K562 (cell line): ENCODE data around the gene SEL1L. TPM values are rescaled to one million over a fixed set of nuclear protein-coding genes. Genes with fewer than 3 reads are reported as not detected.

ENCODE experiments used
- CCNT2 ChIP-seq: IDR thresholded peaks from 2 replicates; pipeline ENCODE4 v1.6.1; 2011; ENCODE audit warnings: borderline replicate concordance, low read depth, mild to moderate bottlenecking, moderate library complexity, mixed read lengths, low read length; ENCODE audit not compliant: insufficient read length; ENCODE audit errors: extremely low read depth
- CEBPB ChIP-seq: fragments of 450-650 bp; IDR thresholded peaks from 2 replicates; pipeline ENCODE4 v1.6.1; 2016; ENCODE audit warnings: missing genetic modification characterization, missing compliant biosample characterization
- CREB5 ChIP-seq: fragments of 250-450 bp; sonication (Bioruptor Pico); IDR thresholded peaks from 2 replicates; pipeline ENCODE4 v1.5.0; 2020; ENCODE audit warnings: mild to moderate bottlenecking
- CXXC5 ChIP-seq: fragments of 250-450 bp; sonication (Bioruptor Pico); IDR thresholded peaks from 2 replicates; pipeline ENCODE4 v1.8.0; 2022; ENCODE audit warnings: inconsistent platforms, mild to moderate bottlenecking, moderate library complexity
- FOXP1 ChIP-seq: sonication (generic); formaldehyde crosslinking; IDR thresholded peaks from 2 replicates; pipeline ENCODE4 v1.8.0; 2022; ENCODE audit warnings: mild to moderate bottlenecking, missing genetic modification reagents
- HMG20B ChIP-seq: fragments of 250-450 bp; sonication (Bioruptor Pico); IDR thresholded peaks from 2 replicates; pipeline ENCODE4 v1.5.0; 2021; ENCODE audit warnings: mild to moderate bottlenecking
- IRF2 ChIP-seq: sonication (generic); formaldehyde crosslinking; IDR thresholded peaks from 2 replicates; pipeline ENCODE4 v1.8.1; 2022; ENCODE audit warnings: mild to moderate bottlenecking, missing genetic modification reagents
- KLF16 ChIP-seq: IDR thresholded peaks from 2 replicates; pipeline ENCODE4 v1.6.1; 2016; ENCODE audit warnings: antibody characterized with exemption
- MAFK ChIP-seq: IDR thresholded peaks from 2 replicates; pipeline ENCODE4 v1.6.1; 2011; ENCODE audit warnings: low read length, improper control_type of control experiment
- NR2C1 ChIP-seq, 2 experiments: fragments of 450-650 bp; IDR thresholded peaks; 2 replicates each; pipeline ENCODE4 v1.6.1; 2017; ENCODE audit warnings: mild to moderate bottlenecking in 2 of 2, antibody characterized with exemption in 1 of 2, inconsistent platforms in 1 of 2, missing compliant biosample characterization in 1 of 2, missing genetic modification characterization in 1 of 2
- POLR2AphosphoS5 ChIP-seq: IDR thresholded peaks from 2 replicates; pipeline ENCODE4 v1.6.1; 2011; ENCODE audit warnings: mild to moderate bottlenecking, low read depth, low read length, moderate library complexity; ENCODE audit not compliant: control insufficient read depth, insufficient read depth
- SETDB1 ChIP-seq: IDR thresholded peaks from one replicate; pipeline ENCODE4 v1.6.1; 2012; ENCODE audit warnings: low read length, control low read depth, inconsistent platforms
- SOX6 ChIP-seq: fragments of 450-650 bp; IDR thresholded peaks from 2 replicates; pipeline ENCODE4 v1.6.1; 2014; ENCODE audit warnings: mild to moderate bottlenecking
- TAF1 ChIP-seq: IDR thresholded peaks from 2 replicates; pipeline ENCODE4 v1.6.1; 2011; ENCODE audit warnings: mild to moderate bottlenecking, low read length, moderate library complexity; ENCODE audit not compliant: insufficient read depth, control insufficient read depth, severe bottlenecking; ENCODE audit errors: extremely low read depth
- TBP ChIP-seq: optimal IDR thresholded peaks from 2 replicates; pipeline ENCODE3; 2011; ENCODE audit warnings: low read depth, low read length, improper control_type of control experiment
- TEAD2 ChIP-seq: fragments of 450-650 bp; IDR thresholded peaks from 2 replicates; pipeline ENCODE4 v1.6.1; 2016; ENCODE audit warnings: missing genetic modification characterization, control low read depth, missing compliant biosample characterization
- THRAP3 ChIP-seq: fragments of 450-650 bp; IDR thresholded peaks from 2 replicates; pipeline ENCODE4 v1.6.1; 2016; ENCODE audit warnings: mild to moderate bottlenecking, inconsistent platforms, borderline replicate concordance
- ZC3H11A ChIP-seq: IDR thresholded peaks from 2 replicates; pipeline ENCODE4 v1.6.1; 2012; ENCODE audit warnings: low read depth, low read length, improper control_type of control experiment
- ZC3H4 ChIP-seq: sonication (generic); formaldehyde crosslinking; IDR thresholded peaks from 2 replicates; pipeline ENCODE4 v1.9.0; 2021; ENCODE audit warnings: missing genetic modification reagents, borderline replicate concordance
- ZKSCAN8 ChIP-seq: fragments of 200-800 bp; sonication (Bioruptor generic); IDR thresholded peaks from 2 replicates; pipeline ENCODE4 v1.6.1; 2016; ENCODE audit warnings: missing genetic modification characterization, missing compliant biosample characterization
- ZNF143 ChIP-seq: sonication (generic); formaldehyde crosslinking; IDR thresholded peaks from 2 replicates; pipeline ENCODE4 v1.9.0; 2022; ENCODE audit warnings: mild to moderate bottlenecking, missing genetic modification reagents
- polyA plus RNA-seq, 8 experiments: library from polyadenylated mRNA; depleted of rRNA in 4 of 8; stranded (reverse) in 5 of 8; unstranded in 3 of 8; fragments of >200 nt; fragmentation: Nextera tagmentation in 2 of 8; fragmentation: Illumina TruSeq in 1 of 8; extraction: Ambion mirVana in 2 of 8; extraction: Trizol in 1 of 8; gene quantifications; 2 replicates each; pipeline versions ENCODE4 v1.2.1 to v1.2.3, GENCODE V29; 2011 to 2014; ENCODE audit warnings: inconsistent platforms in 1 of 8, missing spikeins in 1 of 8
- total RNA-seq, 7 experiments: library from RNA; depleted of rRNA in 6 of 7; stranded (reverse); fragments of >200 nt in 6 of 7; fragmentation: Illumina TruSeq in 2 of 7; extraction: Trizol in 2 of 7; gene quantifications; 2 replicates each; pipeline versions ENCODE4 v1.2.1 to v1.2.3, GENCODE V29; 2011 to 2021; ENCODE audit warnings: low replicate concordance in 1 of 7
- TF ChIP-seq, protein P1 (sequence below): fragments of 250-450 bp; sonication (Bioruptor Pico); IDR thresholded peaks from 2 replicates; pipeline ENCODE4 v1.8.0; 2022; ENCODE audit warnings: inconsistent platforms
- TF ChIP-seq, protein P2 (sequence below): sonication (generic); formaldehyde crosslinking; IDR thresholded peaks from 2 replicates; pipeline ENCODE4 v1.9.0; 2022; ENCODE audit warnings: mild to moderate bottlenecking, missing genetic modification reagents

Gene SEL1L
- total and polyA plus RNA-seq, 9 of the 15 experiments (the other 6 are each of a cell fraction or from before 2014, with no cell fraction given) = 7.7 to 21.1 (median 13.6) TPM

DNA sequence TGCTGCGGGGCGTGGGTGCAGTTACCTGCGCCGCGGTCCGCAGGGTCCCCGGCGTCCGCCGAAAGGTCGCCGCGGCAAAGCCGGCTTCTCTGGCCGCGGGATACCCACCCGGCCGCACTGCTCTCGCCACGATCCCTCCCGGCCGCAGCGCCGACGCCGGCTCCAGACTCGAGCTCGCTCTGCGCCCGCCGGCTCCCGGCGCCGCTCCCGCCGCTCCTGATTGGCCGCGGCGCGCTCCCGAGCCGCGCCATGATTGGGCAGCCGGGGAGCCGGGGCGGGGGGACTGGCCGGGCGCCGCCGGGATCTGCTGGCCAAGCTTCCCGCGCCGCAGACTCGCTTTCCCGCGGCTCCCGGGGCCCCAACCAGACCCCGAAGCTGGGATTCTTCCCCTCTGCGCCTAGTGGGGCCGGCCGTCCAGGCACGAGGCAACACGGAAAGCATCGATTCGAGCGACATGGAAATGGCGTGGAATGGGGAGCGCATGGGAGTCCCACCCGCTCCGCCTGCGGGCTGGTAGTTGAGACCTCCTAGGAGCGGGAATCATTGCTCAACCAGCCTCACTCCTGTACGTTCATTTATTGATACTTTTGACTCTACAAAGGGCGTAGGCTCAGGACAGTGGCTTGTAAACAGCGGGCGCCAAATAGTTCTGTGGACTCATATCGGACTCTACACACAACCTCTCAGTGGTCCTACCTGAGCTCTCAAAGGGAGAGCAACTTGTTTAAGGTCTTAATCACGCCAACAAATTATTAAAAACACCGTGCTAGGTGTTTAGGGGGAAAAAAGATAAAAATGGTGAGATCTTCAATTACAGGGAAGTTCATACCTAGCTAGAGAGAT lies 97.1 kb downstream of the SEL1L start (continued):
- no peak for TF ChIP-seq TEAD2 (tag)
- TF ChIP-seq CREB5 (CRISPR knock-in tag) = no peak
- TF ChIP-seq CXXC5 (CRISPR knock-in tag) = peak; percentile 85
- no peak for TF ChIP-seq NR2C1 (IDR thresholded peaks at IDR 0.05)
- TF ChIP-seq NR2C1 (tag; IDR thresholded peaks at IDR 0.05) = no peak
- TF ChIP-seq THRAP3 = no peak
- TF ChIP-seq SOX6 = no peak
- no peak for TF ChIP-seq HMG20B (CRISPR knock-in tag)
- peak; percentile 48 for TF ChIP-seq TAF1
- TF ChIP-seq ZC3H11A = no peak
- TF ChIP-seq KLF16 = no peak
- TF ChIP-seq CCNT2 = peak; percentile 46
- peak; percentile 96 for TF ChIP-seq ZKSCAN8
- TF ChIP-seq IRF2 = no peak
- TF ChIP-seq, protein P1, sequence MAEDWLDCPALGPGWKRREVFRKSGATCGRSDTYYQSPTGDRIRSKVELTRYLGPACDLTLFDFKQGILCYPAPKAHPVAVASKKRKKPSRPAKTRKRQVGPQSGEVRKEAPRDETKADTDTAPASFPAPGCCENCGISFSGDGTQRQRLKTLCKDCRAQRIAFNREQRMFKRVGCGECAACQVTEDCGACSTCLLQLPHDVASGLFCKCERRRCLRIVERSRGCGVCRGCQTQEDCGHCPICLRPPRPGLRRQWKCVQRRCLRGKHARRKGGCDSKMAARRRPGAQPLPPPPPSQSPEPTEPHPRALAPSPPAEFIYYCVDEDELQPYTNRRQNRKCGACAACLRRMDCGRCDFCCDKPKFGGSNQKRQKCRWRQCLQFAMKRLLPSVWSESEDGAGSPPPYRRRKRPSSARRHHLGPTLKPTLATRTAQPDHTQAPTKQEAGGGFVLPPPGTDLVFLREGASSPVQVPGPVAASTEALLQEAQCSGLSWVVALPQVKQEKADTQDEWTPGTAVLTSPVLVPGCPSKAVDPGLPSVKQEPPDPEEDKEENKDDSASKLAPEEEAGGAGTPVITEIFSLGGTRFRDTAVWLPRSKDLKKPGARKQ (CRISPR knock-in tag) = no peak
- TF ChIP-seq, protein P2, sequence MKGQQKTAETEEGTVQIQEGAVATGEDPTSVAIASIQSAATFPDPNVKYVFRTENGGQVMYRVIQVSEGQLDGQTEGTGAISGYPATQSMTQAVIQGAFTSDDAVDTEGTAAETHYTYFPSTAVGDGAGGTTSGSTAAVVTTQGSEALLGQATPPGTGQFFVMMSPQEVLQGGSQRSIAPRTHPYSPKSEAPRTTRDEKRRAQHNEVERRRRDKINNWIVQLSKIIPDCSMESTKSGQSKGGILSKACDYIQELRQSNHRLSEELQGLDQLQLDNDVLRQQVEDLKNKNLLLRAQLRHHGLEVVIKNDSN (CRISPR knock-in tag) = no peak
- TF ChIP-seq ZNF143 (CRISPR knock-in tag) = no peak
- TF ChIP-seq SETDB1 = no peak
- TF ChIP-seq TBP = peak; percentile 40
- TF ChIP-seq FOXP1 (CRISPR knock-in tag) = no peak
- TF ChIP-seq POLR2AphosphoS5 = peak; percentile 55
- peak; percentile 14; the same call in 1 of the 2 replicates for TF ChIP-seq CEBPB
- TF ChIP-seq ZC3H4 (CRISPR knock-in tag) = no peak
- TF ChIP-seq MAFK = no peak
